Measurements from ENCODE around the gene CCDC97. TPM values are rescaled to one million over a fixed set of nuclear protein-coding genes. Genes with fewer than 3 reads are reported as not detected.

Gene CCDC97
- total RNA-seq, 1 experiment from 2014 or later = 23.0 TPM

DNA sequence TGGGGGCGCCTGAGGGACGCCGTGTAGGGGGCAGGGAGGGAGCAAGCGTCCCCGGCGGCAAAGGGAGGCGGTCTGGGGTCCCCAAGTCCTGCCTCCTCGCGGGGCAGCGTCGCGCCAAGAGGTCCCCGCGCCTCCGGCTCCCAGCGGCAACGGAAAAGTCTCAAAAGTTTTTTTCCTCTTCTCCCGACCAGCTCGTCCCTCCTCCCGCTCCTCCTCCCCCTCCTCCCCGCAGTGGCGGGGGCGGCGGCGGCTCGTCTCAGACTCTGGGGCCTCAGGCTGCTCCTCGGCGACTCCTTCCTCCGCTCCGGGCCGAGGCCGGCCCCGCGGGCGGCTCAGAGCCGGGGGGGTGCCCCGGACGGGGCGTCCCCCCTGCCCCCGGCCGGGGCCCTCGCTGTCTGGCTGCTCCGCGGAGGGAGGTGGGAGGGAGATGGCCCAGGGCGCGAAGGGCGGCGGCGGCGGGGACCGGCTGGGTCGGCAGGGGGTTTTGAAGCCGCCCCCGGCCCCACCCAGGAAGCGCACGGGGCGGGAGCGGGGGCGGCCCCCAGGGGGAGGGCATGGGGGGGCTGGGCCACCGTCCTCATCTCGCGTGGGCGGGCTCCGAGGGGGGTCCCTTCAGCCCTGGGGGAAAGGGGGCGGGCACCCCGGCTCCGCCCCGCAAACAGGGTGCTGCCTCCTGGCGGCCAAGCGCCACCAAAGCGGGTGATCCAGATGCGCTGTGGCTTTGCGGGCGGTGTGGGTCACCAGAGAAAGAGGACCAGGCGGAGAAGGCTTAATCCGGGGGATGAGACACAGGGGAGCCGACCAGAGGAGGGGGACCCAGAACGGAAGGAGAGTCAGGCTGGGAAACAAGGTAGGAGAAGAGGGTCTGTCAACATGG, 43.7 kb downstream of the CCDC97 start, which contains the start of gene TGFB1:
TSS of gene TGFB1 (minus strand) at position 457 of the 877 bp plus-strand sequence. CDS start 878 bp downstream, outside the sequence.
- Histone ChIP-seq H2AFZ (ENCODE audit: low read depth, low read length, poor library complexity, severe bottlenecking) (no peak within 1 kb of the TSS), H3K9me2 (ENCODE audit: insufficient read depth) (no peaks in the 10 kb centered on the region), H3K4me1 (ENCODE audit: control insufficient read depth in 1 of 2, insufficient read depth in 2 of 2, low read length in 2 of 2) (peaks cover 11 to 29% of the 10 kb centered on the region in 2 experiments; a peak in 3 of 4 replicates), H3K79me2 (ENCODE audit: insufficient read depth, low read length) (peaks cover 39% of the 10 kb centered on the region), H3K27me3 (ENCODE audit: insufficient read depth, low read length) (no peaks in the 10 kb centered on the region), H3K9ac (ENCODE audit: low read length) (peak within 1 kb of the TSS; percentile 83), H3K4me2 (ENCODE audit: low read length) (peak within 1 kb of the TSS; percentile 95), H3K36me3 (ENCODE audit: control insufficient read depth in 1 of 2, insufficient read depth in 2 of 2, low read length in 2 of 2) (no peaks in the 10 kb centered on the region), H3K27ac (ENCODE audit: low read depth, low read length) (peak within 1 kb of the TSS; percentile 89), H4K20me1 (ENCODE audit: insufficient read depth) (no peaks in the 10 kb centered on the region), H3K9me3 (ENCODE audit: control insufficient read depth in 1 of 2, insufficient read depth in 1 of 2, low read depth in 1 of 2, low read length in 2 of 2) (no peaks in the 10 kb centered on the region), H3K4me3 (replicated peaks in 1 of 2; ENCODE audit: low read depth in 1 of 2, low read length in 2 of 2) (peak within 1 kb of the TSS; percentile 79 to 87)
- intact Hi-C loops (cut with micrococcal nuclease) = no loop called here
- DNase-seq (ENCODE audit: low read depth, low spot score) (peak; percentile 63), ATAC-seq (peak; percentile 70)
- ChIA-PET CTCF (interaction anchor here (1.3 to 5.6 kb wide), 3 partner anchors 11 to 222 kb away, joined by 3 to 54 read pairs (median 4); partner anchors contain the start of genes B9D2 and CEACAM21), RAD21 (ENCODE audit: low non-redundant PET in 1 of 2, low total read pairs in 2 of 2, uncharacterized antibody in 2 of 2, unreplicated experiment in 2 of 2) (interaction anchor here in 1 of 2 experiments (0.7 kb wide), 1 partner anchor 198 kb away, joined by 9 read pairs; no protein-coding TSS in a partner anchor), POLR2A (interaction anchor here (0.6 to 2.1 kb wide), 3 partner anchors 10 to 531 kb away, joined by 3 to 13 read pairs (median 3); partner anchors contain the start of gene B9D2)
- no TSS peak for BruUV-seq (replicated peaks)
- no peak for TF ChIP-seq SRF (IDR thresholded peaks at IDR 0.05; ENCODE audit: low read depth)
- no peak for TF ChIP-seq ELF1 (IDR thresholded peaks at IDR 0.05; ENCODE audit: borderline replicate concordance, low read depth)
- TF ChIP-seq CEBPB (IDR thresholded peaks at IDR 0.05; ENCODE audit: low read depth) = no peak
- TF ChIP-seq, protein P1, sequence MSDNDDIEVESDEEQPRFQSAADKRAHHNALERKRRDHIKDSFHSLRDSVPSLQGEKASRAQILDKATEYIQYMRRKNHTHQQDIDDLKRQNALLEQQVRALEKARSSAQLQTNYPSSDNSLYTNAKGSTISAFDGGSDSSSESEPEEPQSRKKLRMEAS (IDR thresholded peaks at IDR 0.05) = no peak; the same call in 1 of the 2 replicates
- TF ChIP-seq, protein P2, sequence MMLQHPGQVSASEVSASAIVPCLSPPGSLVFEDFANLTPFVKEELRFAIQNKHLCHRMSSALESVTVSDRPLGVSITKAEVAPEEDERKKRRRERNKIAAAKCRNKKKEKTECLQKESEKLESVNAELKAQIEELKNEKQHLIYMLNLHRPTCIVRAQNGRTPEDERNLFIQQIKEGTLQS (IDR thresholded peaks at IDR 0.05) = no peak
- no peak for TF ChIP-seq ZNF274 (IDR thresholded peaks at IDR 0.05; ENCODE audit: low read depth, low read length)
- TF ChIP-seq SIN3A (IDR thresholded peaks at IDR 0.05; ENCODE audit: low read depth) = 0 out of 2 replicates have a peak, but pooled peaks have one; percentile 17
- no peak for TF ChIP-seq YY1 (IDR thresholded peaks at IDR 0.05; ENCODE audit: extremely low read depth, insufficient replicate concordance, low read depth, low read length)
- TF ChIP-seq POLR2AphosphoS5 (IDR thresholded peaks at IDR 0.05; ENCODE audit: low read depth, low read length) = peak; percentile 34; the same call in 1 of the 2 replicates
- TF ChIP-seq, protein P3, sequence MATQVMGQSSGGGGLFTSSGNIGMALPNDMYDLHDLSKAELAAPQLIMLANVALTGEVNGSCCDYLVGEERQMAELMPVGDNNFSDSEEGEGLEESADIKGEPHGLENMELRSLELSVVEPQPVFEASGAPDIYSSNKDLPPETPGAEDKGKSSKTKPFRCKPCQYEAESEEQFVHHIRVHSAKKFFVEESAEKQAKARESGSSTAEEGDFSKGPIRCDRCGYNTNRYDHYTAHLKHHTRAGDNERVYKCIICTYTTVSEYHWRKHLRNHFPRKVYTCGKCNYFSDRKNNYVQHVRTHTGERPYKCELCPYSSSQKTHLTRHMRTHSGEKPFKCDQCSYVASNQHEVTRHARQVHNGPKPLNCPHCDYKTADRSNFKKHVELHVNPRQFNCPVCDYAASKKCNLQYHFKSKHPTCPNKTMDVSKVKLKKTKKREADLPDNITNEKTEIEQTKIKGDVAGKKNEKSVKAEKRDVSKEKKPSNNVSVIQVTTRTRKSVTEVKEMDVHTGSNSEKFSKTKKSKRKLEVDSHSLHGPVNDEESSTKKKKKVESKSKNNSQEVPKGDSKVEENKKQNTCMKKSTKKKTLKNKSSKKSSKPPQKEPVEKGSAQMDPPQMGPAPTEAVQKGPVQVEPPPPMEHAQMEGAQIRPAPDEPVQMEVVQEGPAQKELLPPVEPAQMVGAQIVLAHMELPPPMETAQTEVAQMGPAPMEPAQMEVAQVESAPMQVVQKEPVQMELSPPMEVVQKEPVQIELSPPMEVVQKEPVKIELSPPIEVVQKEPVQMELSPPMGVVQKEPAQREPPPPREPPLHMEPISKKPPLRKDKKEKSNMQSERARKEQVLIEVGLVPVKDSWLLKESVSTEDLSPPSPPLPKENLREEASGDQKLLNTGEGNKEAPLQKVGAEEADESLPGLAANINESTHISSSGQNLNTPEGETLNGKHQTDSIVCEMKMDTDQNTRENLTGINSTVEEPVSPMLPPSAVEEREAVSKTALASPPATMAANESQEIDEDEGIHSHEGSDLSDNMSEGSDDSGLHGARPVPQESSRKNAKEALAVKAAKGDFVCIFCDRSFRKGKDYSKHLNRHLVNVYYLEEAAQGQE (IDR thresholded peaks at IDR 0.05; ENCODE audit: low read depth) = no peak
- TF ChIP-seq, protein P4, sequence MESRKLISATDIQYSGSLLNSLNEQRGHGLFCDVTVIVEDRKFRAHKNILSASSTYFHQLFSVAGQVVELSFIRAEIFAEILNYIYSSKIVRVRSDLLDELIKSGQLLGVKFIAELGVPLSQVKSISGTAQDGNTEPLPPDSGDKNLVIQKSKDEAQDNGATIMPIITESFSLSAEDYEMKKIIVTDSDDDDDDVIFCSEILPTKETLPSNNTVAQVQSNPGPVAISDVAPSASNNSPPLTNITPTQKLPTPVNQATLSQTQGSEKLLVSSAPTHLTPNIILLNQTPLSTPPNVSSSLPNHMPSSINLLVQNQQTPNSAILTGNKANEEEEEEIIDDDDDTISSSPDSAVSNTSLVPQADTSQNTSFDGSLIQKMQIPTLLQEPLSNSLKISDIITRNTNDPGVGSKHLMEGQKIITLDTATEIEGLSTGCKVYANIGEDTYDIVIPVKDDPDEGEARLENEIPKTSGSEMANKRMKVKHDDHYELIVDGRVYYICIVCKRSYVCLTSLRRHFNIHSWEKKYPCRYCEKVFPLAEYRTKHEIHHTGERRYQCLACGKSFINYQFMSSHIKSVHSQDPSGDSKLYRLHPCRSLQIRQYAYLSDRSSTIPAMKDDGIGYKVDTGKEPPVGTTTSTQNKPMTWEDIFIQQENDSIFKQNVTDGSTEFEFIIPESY (IDR thresholded peaks at IDR 0.05; ENCODE audit: extremely low read depth, insufficient replicate concordance, low read length) = peak; percentile 43
- TF ChIP-seq TCF7L2 (IDR thresholded peaks at IDR 0.05; ENCODE audit: borderline replicate concordance, extremely low read depth, insufficient read depth, insufficient read length) = peak; percentile 37
- TF ChIP-seq RAD21 (IDR thresholded peaks at IDR 0.05; ENCODE audit: low read depth) = no peak
- no peak for TF ChIP-seq ZFX (IDR thresholded peaks at IDR 0.05)
- peak; percentile 62 for TF ChIP-seq SP1 (IDR thresholded peaks at IDR 0.05; ENCODE audit: low read depth)
- TF ChIP-seq EZH2phosphoT487 (IDR thresholded peaks at IDR 0.05; ENCODE audit: borderline replicate concordance) = no peak
- TF ChIP-seq EZH2 (IDR thresholded peaks at IDR 0.05) = no peak

Data from HCT116 (cell line).